ENCODE measurements around the gene PARVA. TPM values are rescaled to one million over a fixed set of nuclear protein-coding genes. Genes with fewer than 3 reads are reported as not detected.

Gene PARVA
- total RNA-seq, 1 experiment from 2014 or later, result 31.5 TPM

GRCh38 chr11:12469451-12469850 is 92.1 kb downstream of the PARVA start:
- no peaks in the 10 kb centered on the region for H3K9me3 ChIP-seq (ENCODE audit: insufficient read depth, low read depth)
- no peak overlapping the region for H3K4me2 ChIP-seq
- H3K36me3 ChIP-seq (ENCODE audit: low read depth), result no peaks in the 10 kb centered on the region
- H3F3A ChIP-seq (ENCODE audit: insufficient read depth, low read depth), result no peaks in the 10 kb centered on the region
- H2AFZ ChIP-seq, result no peak overlapping the region
- no peaks in the 10 kb centered on the region for H4K20me1 ChIP-seq (ENCODE audit: insufficient read depth)
- no peaks in the 10 kb centered on the region for H3K4me1 ChIP-seq (replicated peaks; ENCODE audit: insufficient read depth)
- no peak for DNase-seq
- CTCF ChIA-PET, result no interaction called here
- no peak for TF ChIP-seq EZH2 (IDR thresholded peaks at IDR 0.05; ENCODE audit: low read depth)
- no peak for TF ChIP-seq CTCF (conservative IDR thresholded peaks at IDR 0.05)
- POLR2A ChIA-PET (ENCODE audit: unreplicated experiment), result no interaction called here
- H3K4me3 ChIP-seq, result no peak overlapping the region
- no peaks in the 10 kb centered on the region for H3K27me3 ChIP-seq (ENCODE audit: insufficient read depth, low read depth)
- no TSS peak for BruUV-seq (replicated peaks)
- intact Hi-C loops (cut with micrococcal nuclease; ENCODE audit: unreplicated experiment), result no loop called here
- H3K27ac ChIP-seq, result no peak overlapping the region
- H3K79me2 ChIP-seq (ENCODE audit: low read depth), result no peaks in the 10 kb centered on the region
- H3K9me2 ChIP-seq (ENCODE audit: insufficient read depth), result no peaks in the 10 kb centered on the region

GRCh38 chr11:12470236-12470635 is 92.9 kb downstream of the PARVA start:
- Histone ChIP-seq H3K9me3 (ENCODE audit: insufficient read depth, low read depth) (no peaks in the 10 kb centered on the region), H3K27me3 (ENCODE audit: insufficient read depth, low read depth) (no peaks in the 10 kb centered on the region), H3K27ac (no peak overlapping the region), H3K36me3 (ENCODE audit: low read depth) (no peaks in the 10 kb centered on the region), H2AFZ (no peak overlapping the region), H3K4me3 (no peak overlapping the region), H4K20me1 (ENCODE audit: insufficient read depth) (no peaks in the 10 kb centered on the region), H3K4me2 (no peak overlapping the region), H3K4me1 (replicated peaks; ENCODE audit: insufficient read depth) (no peaks in the 10 kb centered on the region), H3F3A (ENCODE audit: insufficient read depth, low read depth) (no peaks in the 10 kb centered on the region), H3K79me2 (ENCODE audit: low read depth) (no peaks in the 10 kb centered on the region), H3K9me2 (ENCODE audit: insufficient read depth) (no peaks in the 10 kb centered on the region)
- no peak for TF ChIP-seq EZH2 (IDR thresholded peaks at IDR 0.05; ENCODE audit: low read depth)
- POLR2A ChIA-PET (ENCODE audit: unreplicated experiment), result no interaction called here
- no TSS peak for BruUV-seq (replicated peaks)
- intact Hi-C loops (cut with micrococcal nuclease; ENCODE audit: unreplicated experiment), result no loop called here
- CTCF ChIA-PET, result no interaction called here
- DNase-seq, result no peak

- Histone ChIP-seq H3K79me2 (ENCODE audit: low read depth) (no peaks in the 10 kb centered on the region), H3K9me2 (ENCODE audit: insufficient read depth) (no peaks in the 10 kb centered on the region), H3K4me2 (no peak overlapping the region), H2AFZ (no peak overlapping the region), H3K27ac (no peak overlapping the region), H3K4me3 (no peak overlapping the region), H3K36me3 (ENCODE audit: low read depth) (no peaks in the 10 kb centered on the region), H4K20me1 (ENCODE audit: insufficient read depth) (no peaks in the 10 kb centered on the region), H3K4me1 (replicated peaks; ENCODE audit: insufficient read depth) (no peaks in the 10 kb centered on the region), H3F3A (ENCODE audit: insufficient read depth, low read depth) (no peaks in the 10 kb centered on the region), H3K9me3 (ENCODE audit: insufficient read depth, low read depth) (no peaks in the 10 kb centered on the region), H3K27me3 (ENCODE audit: insufficient read depth, low read depth) (no peaks in the 10 kb centered on the region)
- intact Hi-C loops (cut with micrococcal nuclease; ENCODE audit: unreplicated experiment), result no loop called here
- no peak for DNase-seq
- ChIA-PET CTCF (no interaction called here), POLR2A (ENCODE audit: unreplicated experiment) (no interaction called here)
- no TSS peak for BruUV-seq (replicated peaks)
- TF ChIP-seq EZH2 (IDR thresholded peaks at IDR 0.05; ENCODE audit: low read depth) (no peak), CTCF (conservative IDR thresholded peaks at IDR 0.05) (no peak)
These were observed 95.1 kb downstream of the PARVA start for GRCh38 chr11:12472401-12473005.

- Histone ChIP-seq H3K79me2 (ENCODE audit: low read depth) (no peaks in the 10 kb centered on the region), H3K9me2 (ENCODE audit: insufficient read depth) (no peaks in the 10 kb centered on the region), H2AFZ (no peak overlapping the region), H3F3A (ENCODE audit: insufficient read depth, low read depth) (no peaks in the 10 kb centered on the region), H3K27ac (no peak overlapping the region), H3K4me1 (replicated peaks; ENCODE audit: insufficient read depth) (no peaks in the 10 kb centered on the region), H3K36me3 (ENCODE audit: low read depth) (no peaks in the 10 kb centered on the region), H3K4me2 (no peak overlapping the region), H4K20me1 (ENCODE audit: insufficient read depth) (no peaks in the 10 kb centered on the region), H3K27me3 (ENCODE audit: insufficient read depth, low read depth) (no peaks in the 10 kb centered on the region), H3K4me3 (no peak overlapping the region), H3K9me3 (ENCODE audit: insufficient read depth, low read depth) (no peaks in the 10 kb centered on the region)
- ChIA-PET CTCF (no interaction called here), POLR2A (ENCODE audit: unreplicated experiment) (no interaction called here)
- intact Hi-C loops (cut with micrococcal nuclease; ENCODE audit: unreplicated experiment), result no loop called here
- no peak for DNase-seq
- BruUV-seq (replicated peaks), result no TSS peak
- TF ChIP-seq CTCF (conservative IDR thresholded peaks at IDR 0.05) (no peak), EZH2 (IDR thresholded peaks at IDR 0.05; ENCODE audit: low read depth) (no peak)
These were observed 96.0 kb downstream of the PARVA start for GRCh38 chr11:12473381-12473780.
